HepG2 (cell line): ENCODE measurements around the gene HEPACAM2. TPM values are rescaled to one million over a fixed set of nuclear protein-coding genes. Genes with fewer than 3 reads are reported as not detected.

Experiments used
- FOXP4 ChIP-seq: sonication (generic); formaldehyde crosslinking; IDR thresholded peaks from 2 replicates; pipeline ENCODE4 v1.4.0; 2020; ENCODE audit warnings: missing genetic modification reagents
- HIC2 ChIP-seq: sonication (generic); formaldehyde crosslinking; IDR thresholded peaks from 2 replicates; pipeline ENCODE4 v1.9.0; 2022; ENCODE audit warnings: low read depth, missing genetic modification reagents
- MTF2 ChIP-seq: sonication (generic); formaldehyde crosslinking; IDR thresholded peaks from 2 replicates; pipeline ENCODE4 v1.5.0; 2020; ENCODE audit warnings: missing genetic modification reagents, borderline replicate concordance
- MYC ChIP-seq: sonication (generic); formaldehyde crosslinking; IDR thresholded peaks from 2 replicates; pipeline ENCODE4 v1.9.0; 2021; ENCODE audit warnings: missing genetic modification reagents, borderline replicate concordance
- NAIF1 ChIP-seq: sonication (generic); formaldehyde crosslinking; IDR thresholded peaks from 2 replicates; pipeline ENCODE4 v1.5.0; 2020; ENCODE audit warnings: mild to moderate bottlenecking, missing genetic modification reagents, borderline replicate concordance
- SOX6 ChIP-seq, 2 experiments: fragments of 450-650 bp in 1 of 2; sonication (generic) in 1 of 2; formaldehyde crosslinking in 1 of 2; IDR thresholded peaks; 2 replicates each; pipeline versions ENCODE4 v1.4.0 to v1.6.1; 2017 to 2020; ENCODE audit warnings: antibody characterized with exemption in 1 of 2, mild to moderate bottlenecking in 1 of 2, missing genetic modification reagents in 1 of 2
- ZBTB25 ChIP-seq: IDR thresholded peaks from 2 replicates; pipeline ENCODE4 v1.6.1; 2018; ENCODE audit warnings: missing genetic modification reagents
- ZNF263 ChIP-seq: sonication (generic); formaldehyde crosslinking; IDR thresholded peaks from 2 replicates; pipeline ENCODE4 v1.4.0; 2020; ENCODE audit warnings: missing genetic modification reagents
- ZNF276 ChIP-seq: sonication (generic); formaldehyde crosslinking; IDR thresholded peaks from 2 replicates; pipeline ENCODE4 v1.4.0; 2020; ENCODE audit warnings: mild to moderate bottlenecking, low read depth, missing genetic modification reagents
- ZNF501 ChIP-seq: sonication (generic); formaldehyde crosslinking; IDR thresholded peaks from 2 replicates; pipeline ENCODE4 v1.5.1; 2020; ENCODE audit warnings: mild to moderate bottlenecking, moderate library complexity, missing genetic modification reagents
- ZNF674 ChIP-seq: sonication (generic); formaldehyde crosslinking; IDR thresholded peaks from 2 replicates; pipeline ENCODE4 v1.5.0; 2020; ENCODE audit warnings: low read depth, mild to moderate bottlenecking, missing genetic modification reagents
- polyA plus RNA-seq, 8 experiments: library from polyadenylated mRNA; depleted of rRNA in 3 of 8; stranded (reverse) in 7 of 8; unstranded in 1 of 8; fragments of >200 nt; fragmentation: Illumina TruSeq in 4 of 8; extraction: Trizol in 4 of 8; gene quantifications; 2 replicates each; pipeline versions ENCODE4 v1.2.1 to v1.2.3, GENCODE V29; 2011 to 2016; ENCODE audit warnings: low read depth in 4 of 8, missing spikeins in 1 of 8, mixed read lengths in 1 of 8; ENCODE audit not compliant: insufficient read depth in 1 of 8
- total RNA-seq, 5 experiments: library from RNA; depleted of rRNA; stranded (reverse); fragments of >200 nt; fragmentation: Illumina TruSeq; extraction: Trizol; gene quantifications; 2 replicates each; pipeline ENCODE4 v1.2.3, GENCODE V29; 2016; ENCODE audit warnings: low read depth in 1 of 5
- TF ChIP-seq, protein P1 (sequence below): sonication (generic); formaldehyde crosslinking; IDR thresholded peaks from 2 replicates; pipeline ENCODE4 v1.8.1; 2023; ENCODE audit warnings: mild to moderate bottlenecking, missing genetic modification reagents
- TF ChIP-seq, protein P2 (sequence below): IDR thresholded peaks from 2 replicates; pipeline ENCODE4 v1.6.1; 2012; ENCODE audit warnings: low read depth, low read length, improper control_type of control experiment
- TF ChIP-seq, protein P3 (sequence below): sonication (generic); formaldehyde crosslinking; IDR thresholded peaks from 2 replicates; pipeline ENCODE4 v1.4.0; 2020; ENCODE audit warnings: mild to moderate bottlenecking, missing genetic modification reagents, borderline replicate concordance

HEPACAM2 gene
- total and polyA plus RNA-seq, 2 of the 13 experiments (the other 11 are each of a cell fraction or from before 2014, with no cell fraction given), result not detected

DNA sequence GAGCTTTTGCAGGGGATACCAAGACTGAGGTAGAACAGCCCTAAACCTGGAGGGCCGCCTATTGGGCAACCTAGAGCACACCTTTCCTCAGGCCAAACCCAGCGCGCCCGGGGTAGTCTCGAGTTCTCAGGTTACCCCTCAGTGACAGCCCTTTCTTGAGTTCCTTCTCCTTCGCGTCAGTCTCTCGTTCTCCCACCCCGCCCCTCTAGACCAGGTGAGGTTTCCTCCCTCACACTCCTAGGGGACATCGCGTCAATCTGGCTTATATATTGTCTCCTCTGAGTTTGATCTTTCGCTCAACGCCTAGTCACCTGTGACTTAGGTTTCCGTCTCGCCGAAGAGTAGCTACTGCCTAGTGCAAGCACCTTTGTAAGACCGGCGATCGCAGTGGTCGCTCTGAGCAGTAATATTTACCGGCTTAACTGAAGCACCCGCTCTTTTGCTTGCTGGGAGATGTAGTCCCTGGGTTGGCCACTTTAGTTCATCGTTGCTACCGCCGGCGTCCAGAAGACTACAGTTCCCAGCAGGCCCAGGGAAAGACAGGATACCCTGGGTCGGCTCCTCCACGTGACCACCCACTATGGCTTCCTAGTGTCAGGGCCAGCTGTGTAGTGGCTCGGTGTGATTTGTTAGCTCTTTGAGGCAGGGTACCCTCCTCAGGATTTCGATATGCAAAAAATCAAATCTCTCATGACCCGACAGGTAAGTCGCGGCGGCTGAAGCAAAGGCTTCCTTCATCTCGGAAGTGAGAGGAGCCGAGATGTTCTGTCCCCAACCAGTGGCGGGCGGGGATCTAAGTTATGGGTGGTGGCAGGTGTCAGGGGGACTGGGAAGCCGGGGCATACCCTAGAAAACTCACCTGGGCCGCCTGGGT, 5.8 kb upstream of the HEPACAM2 start, which contains the start of gene VPS50 (continued):
- TF ChIP-seq HIC2 (CRISPR knock-in tag), result no peak
- no peak for TF ChIP-seq ZNF263 (CRISPR knock-in tag)
- peak; percentile 38; the same call in 1 of the 2 replicates for TF ChIP-seq MYC (CRISPR knock-in tag)
- TF ChIP-seq ZNF276 (CRISPR knock-in tag), result 0 out of 2 replicates have a peak, but pooled peaks have one; percentile 50
- TF ChIP-seq NAIF1 (CRISPR knock-in tag), result no peak
- TF ChIP-seq, protein P1, sequence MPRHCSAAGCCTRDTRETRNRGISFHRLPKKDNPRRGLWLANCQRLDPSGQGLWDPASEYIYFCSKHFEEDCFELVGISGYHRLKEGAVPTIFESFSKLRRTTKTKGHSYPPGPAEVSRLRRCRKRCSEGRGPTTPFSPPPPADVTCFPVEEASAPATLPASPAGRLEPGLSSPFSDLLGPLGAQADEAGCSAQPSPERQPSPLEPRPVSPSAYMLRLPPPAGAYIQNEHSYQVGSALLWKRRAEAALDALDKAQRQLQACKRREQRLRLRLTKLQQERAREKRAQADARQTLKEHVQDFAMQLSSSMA, result no peak
- TF ChIP-seq ZNF674 (CRISPR knock-in tag), result no peak
- TF ChIP-seq, protein P2, sequence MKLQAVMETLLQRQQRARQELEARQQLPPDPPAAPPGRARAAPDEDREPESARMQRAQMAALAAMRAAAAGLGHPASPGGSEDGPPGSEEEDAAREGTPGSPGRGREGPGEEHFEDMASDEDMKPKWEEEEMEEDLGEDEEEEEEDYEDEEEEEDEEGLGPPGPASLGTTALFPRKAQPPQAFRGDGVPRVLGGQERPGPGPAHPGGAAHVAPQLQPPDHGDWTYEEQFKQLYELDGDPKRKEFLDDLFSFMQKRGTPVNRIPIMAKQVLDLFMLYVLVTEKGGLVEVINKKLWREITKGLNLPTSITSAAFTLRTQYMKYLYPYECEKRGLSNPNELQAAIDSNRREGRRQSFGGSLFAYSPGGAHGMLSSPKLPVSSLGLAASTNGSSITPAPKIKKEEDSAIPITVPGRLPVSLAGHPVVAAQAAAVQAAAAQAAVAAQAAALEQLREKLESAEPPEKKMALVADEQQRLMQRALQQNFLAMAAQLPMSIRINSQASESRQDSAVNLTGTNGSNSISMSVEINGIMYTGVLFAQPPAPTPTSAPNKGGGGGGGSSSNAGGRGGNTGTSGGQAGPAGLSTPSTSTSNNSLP, result no peak
- peak; percentile 73; the same call in 1 of the 2 replicates for TF ChIP-seq MTF2 (CRISPR knock-in tag)
- TF ChIP-seq FOXP4 (CRISPR knock-in tag), result peak; percentile 39; the same call in 1 of the 2 replicates
- TF ChIP-seq, protein P3, sequence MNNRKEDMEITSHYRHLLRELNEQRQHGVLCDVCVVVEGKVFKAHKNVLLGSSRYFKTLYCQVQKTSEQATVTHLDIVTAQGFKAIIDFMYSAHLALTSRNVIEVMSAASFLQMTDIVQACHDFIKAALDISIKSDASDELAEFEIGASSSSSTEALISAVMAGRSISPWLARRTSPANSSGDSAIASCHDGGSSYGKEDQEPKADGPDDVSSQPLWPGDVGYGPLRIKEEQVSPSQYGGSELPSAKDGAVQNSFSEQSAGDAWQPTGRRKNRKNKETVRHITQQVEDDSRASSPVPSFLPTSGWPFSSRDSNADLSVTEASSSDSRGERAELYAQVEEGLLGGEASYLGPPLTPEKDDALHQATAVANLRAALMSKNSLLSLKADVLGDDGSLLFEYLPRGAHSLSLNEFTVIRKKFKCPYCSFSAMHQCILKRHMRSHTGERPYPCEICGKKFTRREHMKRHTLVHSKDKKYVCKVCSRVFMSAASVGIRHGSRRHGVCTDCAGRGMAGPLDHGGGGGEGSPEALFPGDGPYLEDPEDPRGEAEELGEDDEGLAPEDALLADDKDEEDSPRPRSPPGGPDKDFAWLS (CRISPR knock-in tag), result no peak
- TF ChIP-seq ZBTB25, result no peak
- TF ChIP-seq SOX6 (IDR thresholded peaks at IDR 0.05), result no peak
- peak; percentile 55 for TF ChIP-seq SOX6 (CRISPR knock-in tag; IDR thresholded peaks at IDR 0.05)
- peak; percentile 86 for TF ChIP-seq ZNF501 (CRISPR knock-in tag)
